Muscle of arm (tissue), 14 donors: ENCODE measurements around the gene SORBS1. TPM values are rescaled to one million over a fixed set of nuclear protein-coding genes. Genes with fewer than 3 reads are reported as not detected.

ENCODE experiments used
- DNase-seq: peaks from one replicate; pipeline ENCODE4 v3.0.0-alpha.2; 2013
- long read RNA-seq, 11 donors: transcript quantifications; one replicate each; lab custom pipeline, GENCODE V29; 2026
- polyA plus RNA-seq, 12 donors: library from polyadenylated mRNA; unstranded; fragments of 120-200 nt; gene quantifications; one replicate each; pipeline ENCODE4 v1.2.1, GENCODE V29; 2013; ENCODE audit not compliant: insufficient read length in 12 of 12

The SORBS1 gene
- polyA plus RNA-seq = 100 to 1,000 TPM in 3 of 12 donors, 10 to 100 TPM in 8, not detected in 1; 47.7 to 149 (median 78.2) TPM
- long read RNA-seq, donor 1, partial matches to known transcripts = 10 of 11 reads
- long read RNA-seq, donor 1, other reads (novel, unspliced or antisense) = 0 of 11 reads
- long read RNA-seq, donor 2, partial matches to known transcripts = 12 of 12 reads
- long read RNA-seq, donor 2, other reads (novel, unspliced or antisense) = 0 of 12 reads
- long read RNA-seq, donor 3 = 0 reads
- long read RNA-seq, donor 4, partial matches to known transcripts = 5 of 5 reads
- long read RNA-seq, donor 4, other reads (novel, unspliced or antisense) = 0 of 5 reads
- long read RNA-seq, donor 5 = 0 reads
- long read RNA-seq, donor 6 = 0 reads
- long read RNA-seq, donor 7, partial matches to known transcripts = 0 of 1 reads
- long read RNA-seq, donor 7, other reads (novel, unspliced or antisense) = 0 of 1 reads
- long read RNA-seq, donor 8, partial matches to known transcripts = 5 of 5 reads
- long read RNA-seq, donor 8, other reads (novel, unspliced or antisense) = 0 of 5 reads
- long read RNA-seq, donor 9 = 0 reads
- long read RNA-seq, donor 10 = 0 reads
- long read RNA-seq, donor 11, partial matches to known transcripts = 10 of 10 reads
- long read RNA-seq, donor 11, other reads (novel, unspliced or antisense) = 0 of 10 reads

DNA sequence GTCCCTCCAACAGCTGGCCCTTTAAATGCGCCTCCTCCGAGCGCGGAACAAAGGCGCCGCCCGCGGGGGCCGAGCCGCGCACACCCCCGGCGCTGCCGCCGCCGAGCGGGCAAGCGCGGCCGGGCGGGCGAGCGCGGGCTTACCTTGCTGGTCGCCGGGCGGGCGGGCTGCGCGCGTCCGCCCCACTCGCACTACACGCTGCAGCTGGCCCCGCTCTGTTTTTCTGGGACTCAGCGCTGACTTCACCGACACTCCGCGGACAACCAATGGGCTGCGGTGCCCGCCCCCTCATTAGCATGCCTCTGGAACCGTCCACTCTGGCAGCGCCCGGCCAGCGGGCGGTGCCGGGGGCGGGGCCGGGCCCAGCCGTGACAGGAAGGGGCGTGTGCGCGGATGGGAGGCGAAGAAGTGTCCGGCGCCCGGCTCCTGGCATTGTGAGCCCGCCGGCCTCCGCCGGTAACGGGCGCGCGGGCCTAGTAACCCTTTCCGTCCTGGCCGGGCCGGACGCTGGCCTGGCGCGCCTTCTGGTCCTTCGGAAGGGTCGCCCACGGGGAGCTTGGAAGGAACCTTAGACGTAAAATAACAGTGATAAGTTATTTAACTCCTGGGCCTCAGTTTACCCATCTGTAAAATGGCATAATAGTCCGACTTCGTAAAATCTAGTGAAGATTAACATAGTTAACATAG is at the start of gene SORBS1:
Gene SORBS1 (minus strand): TSS at position 195 of the 687 bp plus-strand sequence. CDS start 120,236 bp downstream, outside the sequence.
- DNase-seq = peak; percentile 94

DNA sequence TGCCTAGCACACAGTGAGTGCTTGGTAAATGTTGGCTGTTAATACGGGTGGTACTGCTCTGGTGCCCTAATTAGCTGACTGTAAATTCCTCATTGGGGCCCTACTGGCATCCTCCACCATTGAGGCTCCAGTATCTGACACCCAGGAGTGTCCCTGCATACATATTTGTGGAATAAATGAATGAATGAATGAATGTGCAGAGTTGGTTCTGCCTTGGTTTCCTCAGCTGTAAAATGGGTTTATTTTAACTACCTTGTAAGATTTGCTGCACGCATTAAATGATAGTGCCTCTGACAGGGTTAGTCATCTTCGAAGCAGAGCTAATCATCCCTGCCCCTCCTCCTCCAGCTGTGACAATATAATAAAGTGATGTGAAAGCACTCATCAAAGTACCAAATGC is 49.6 kb upstream of the SORBS1 start:
- no peak for DNase-seq

DNA sequence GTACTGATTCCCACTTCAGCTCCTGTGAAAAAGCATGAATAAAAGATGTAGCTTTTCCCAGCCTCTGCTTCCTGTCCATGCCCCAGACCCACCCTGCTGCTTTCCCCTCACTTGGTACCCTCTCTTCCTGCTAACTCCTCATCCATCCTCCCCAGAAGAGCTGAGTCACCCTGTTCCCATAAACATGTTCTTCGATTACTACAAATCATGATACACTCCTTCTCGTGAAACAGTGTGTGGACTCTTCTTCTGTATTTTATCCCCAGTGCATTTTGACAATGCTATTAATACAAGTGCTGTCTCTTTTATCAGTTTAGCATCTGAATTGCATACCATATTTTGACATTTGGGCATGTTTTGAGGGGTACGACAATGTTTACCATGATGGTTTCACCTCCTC is 45.8 kb upstream of the SORBS1 start:
- no peak for DNase-seq

DNA sequence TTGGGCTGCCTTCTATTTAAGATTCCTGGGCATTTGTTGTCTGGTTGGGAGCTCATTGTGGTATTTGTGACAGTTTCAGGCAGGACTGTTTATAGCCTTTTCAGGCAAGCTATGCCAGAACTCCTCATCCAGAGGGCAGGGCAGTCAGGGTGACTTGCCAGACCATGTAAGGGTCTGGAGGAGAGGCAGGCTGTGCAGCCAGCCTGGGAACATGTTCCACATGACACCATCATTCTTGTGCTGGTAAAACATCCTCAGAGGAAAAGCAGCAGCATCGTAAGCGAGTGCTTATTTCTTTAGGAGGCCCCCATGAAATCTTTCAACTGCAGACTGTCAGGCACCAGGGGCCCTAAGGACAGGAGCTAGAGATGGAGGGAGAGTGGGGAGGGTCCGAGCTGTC is 44.0 kb upstream of the SORBS1 start:
- no peak for DNase-seq

DNA sequence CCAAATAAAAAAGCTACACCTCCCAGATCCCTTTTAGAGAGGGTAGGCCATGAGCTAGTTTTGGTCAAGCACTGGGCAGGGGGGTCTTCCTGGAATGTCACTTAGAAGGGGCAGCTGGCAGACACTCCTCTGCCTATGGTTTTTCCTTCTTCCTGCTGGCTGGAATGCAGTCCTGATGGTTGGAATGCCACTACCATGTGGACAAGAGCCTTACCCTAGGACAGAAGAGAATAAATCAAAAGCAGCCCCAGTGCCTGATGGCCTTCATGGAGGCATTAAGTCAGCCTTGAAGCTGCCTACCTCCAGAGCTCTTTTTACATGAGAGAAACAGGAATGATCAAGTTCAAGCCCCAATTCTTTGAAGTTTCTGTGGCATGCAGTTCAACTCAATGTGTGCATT is 43.5 kb upstream of the SORBS1 start:
- no peak for DNase-seq

DNA sequence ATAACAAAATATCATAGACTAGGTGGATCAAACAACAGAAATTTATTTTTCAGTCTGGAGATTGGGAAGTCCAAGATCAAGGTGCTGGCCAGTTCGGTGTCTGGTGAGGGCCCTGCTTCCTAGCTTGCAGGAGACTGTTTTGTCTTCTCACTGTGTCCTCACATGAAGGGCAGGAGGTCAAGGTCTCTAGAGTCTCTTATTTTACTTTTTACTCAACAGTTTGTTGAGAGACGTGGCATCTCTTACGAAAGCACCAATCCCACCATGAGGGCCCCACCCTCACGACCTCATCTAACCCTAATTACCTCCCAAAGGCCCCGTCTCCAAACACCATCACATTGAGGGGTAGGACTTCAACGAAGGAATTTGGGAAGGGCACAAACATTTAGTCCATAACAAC is 41.2 kb upstream of the SORBS1 start:
- DNase-seq = no peak

DNA sequence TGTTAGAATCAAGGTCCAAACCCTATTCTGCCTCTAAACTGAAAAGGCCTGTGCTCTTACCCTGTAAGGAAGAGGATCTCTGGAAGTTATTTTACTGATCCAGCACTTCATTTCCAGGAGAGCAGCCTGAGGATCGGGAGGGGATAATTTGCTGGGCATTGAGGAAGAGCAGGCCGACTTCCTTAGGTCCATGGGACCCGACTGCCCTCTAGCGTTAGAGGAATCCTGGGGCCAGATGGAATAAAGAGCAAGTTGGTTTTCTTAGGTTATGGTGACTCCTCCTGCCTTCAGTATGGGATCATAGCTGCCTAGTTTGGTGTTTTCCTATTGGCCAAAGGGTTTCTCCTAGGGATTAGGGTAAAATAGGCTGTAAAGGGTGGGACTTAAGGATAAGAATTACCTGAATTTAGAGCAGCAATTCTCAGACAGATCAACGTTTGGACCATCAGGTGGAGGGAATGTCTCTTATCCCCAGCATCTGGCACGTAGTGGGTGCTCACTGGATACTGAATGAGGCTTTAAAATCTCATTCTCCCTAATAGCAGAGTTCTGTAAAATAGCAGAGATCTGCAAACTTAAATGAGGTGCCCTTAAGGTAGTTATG is 40.0 kb upstream of the SORBS1 start:
- peak; percentile 89 for DNase-seq

DNA sequence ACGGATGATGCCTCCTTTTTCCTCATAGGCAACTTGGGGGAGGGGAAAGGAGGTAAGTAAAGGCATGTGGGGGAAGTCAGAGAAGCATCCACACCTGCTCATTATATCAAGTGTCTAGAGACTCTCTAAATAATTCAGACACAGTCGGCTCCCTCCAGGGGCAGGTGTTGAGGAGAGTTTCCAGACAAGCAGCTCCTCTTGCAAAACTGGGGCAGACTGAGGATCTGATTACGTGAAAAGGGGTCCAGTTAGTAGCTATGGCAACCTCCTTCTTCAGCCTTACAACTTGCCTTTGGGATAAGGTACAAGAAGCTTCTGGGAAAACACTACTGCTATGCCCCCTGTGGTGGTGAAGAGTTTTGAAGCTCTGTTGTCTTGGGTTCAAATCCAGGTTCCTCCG is 39.0 kb upstream of the SORBS1 start:
- no peak for DNase-seq

DNA sequence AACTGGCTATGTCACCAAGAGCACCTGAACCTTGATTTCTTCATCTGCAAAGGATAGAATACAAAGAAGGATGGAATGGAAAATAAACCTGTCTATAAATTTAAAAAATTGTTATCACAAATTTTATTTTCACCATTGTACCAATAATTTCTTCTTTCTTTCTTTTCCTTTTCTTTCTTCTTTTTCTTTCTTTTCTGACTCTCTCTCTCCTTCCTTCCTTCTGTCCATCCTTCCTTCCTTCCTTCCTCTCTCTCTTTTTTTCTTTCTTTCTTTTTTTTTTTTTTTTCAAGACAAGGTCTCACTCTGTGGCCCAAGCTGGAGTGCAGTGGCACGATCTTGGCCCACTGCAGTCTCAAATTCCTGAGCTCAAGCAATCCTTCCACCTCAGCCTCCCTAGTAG is 36.6 kb upstream of the SORBS1 start:
- DNase-seq = no peak

DNA sequence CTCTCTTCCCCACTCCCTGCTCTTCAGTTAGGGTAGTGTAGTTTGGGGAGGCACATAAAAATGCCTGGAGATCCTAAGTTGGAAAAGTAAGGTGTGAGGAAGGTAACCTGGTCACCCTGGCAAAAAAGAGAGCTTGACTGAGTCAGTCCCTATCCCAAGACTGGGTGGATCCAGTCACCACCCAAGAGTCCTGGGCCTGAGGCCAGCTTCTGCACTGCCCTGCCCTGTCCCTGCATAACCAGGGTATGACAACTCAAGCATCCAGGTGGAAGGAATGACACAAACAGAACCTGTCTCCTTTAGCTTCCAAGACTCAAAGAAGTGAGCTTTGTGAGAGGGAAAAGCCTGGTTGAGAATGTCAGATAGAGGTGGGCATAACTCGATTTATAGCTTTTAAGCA is 26.9 kb upstream of the SORBS1 start:
- DNase-seq = no peak

DNA sequence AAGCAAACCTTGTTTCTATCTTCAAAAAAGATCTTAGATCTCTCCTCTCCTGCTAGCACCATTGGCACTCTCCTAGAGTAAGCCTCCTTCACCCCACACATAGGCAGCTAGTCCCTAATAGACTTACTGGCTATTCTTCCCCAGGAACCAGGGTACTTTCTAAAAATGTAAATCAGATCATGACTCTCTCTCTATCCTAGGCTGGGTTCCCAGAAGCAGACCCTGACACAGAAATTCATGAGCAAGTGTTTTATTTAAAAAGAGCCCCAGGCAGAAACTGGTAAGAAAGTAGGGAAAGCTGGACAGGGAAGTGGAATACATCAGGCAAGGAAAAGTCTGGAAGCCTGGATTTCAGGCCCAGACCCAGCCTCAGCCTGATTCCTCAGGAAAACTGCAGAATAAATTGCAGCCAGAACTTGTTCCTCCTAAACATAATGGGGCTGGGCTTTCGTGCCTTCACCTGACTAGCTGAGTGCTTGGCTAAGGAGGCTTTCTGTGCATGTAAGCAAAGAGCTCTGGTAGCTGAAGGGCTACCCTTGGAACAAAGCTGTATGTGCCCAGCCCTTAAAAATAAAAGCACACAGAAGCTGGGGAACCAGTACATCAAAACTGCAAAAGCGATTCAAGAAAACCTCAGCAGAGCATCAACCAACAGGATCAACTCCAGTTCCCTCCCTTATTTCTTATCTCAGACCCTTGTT is 18.8 kb upstream of the SORBS1 start:
- no peak for DNase-seq

DNA sequence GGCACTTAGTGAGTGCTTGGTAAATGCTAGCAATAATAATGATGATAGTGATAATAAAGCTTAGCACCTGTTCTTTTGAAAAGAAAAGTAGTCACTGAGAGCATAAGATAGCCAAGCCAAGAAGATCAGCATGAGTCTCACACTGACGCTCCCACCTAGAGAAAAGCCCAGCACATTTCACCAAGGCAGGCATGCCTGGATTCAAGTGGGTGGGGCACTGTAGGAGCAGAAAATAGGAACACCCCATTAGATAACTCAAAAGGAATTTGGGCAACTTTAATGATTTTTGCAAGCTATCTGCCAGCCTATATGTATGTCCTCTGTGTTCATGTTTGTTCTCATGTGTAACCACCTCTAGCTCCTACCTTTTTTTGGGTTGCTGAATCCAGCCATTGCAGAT is 18.1 kb upstream of the SORBS1 start:
- DNase-seq = no peak

DNA sequence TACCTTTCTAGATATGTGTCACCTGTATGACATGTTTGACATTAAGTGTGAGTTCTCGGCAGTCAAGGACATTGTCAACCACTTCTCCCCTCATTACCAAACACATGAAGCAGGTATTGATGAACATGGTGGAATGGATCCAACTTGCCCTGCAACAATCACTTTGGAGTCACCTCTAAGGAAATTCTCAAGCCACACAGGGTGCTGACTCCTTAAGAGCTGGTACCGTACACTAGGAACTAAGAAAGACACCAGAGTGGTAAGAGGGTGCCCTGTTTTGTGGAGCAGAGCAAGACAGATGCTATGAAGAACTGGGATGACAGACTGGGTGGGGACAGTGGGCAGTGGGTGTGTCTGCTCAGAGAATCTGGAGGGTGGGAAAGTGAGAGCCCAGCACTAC is 17.4 kb upstream of the SORBS1 start:
- DNase-seq = no peak

DNA sequence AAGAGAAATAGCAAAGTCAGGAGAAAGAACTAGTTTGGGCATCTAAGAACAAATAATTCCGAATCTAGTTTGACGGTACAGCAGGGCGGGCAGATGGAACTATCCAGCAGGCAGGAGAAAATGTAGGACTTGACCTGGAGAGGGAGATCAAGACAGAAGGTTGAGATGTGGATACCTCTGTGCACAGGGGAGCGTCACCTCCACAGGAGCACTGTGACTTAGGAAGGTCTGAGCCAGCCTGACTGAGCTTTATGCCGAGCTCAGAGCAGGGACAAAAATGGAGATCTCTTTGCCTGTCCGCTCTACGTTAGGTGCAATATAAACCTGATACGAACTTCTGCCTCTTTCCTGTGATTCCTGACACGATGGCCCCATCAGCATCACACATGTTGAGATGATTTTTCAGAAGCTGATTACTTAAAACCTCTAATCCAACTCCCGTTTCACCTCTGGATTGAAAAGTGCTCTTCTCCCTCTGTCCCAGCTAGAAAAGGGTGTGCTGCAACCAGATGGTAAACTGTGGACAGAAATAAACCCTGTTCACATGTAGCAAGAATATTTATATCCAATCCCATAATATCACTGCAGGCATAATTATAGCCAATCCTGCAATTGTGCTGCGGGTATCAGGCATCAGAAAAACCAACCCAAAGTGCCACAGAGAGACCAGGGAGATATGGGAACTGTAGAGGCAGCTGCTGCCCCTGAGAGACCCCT is 13.6 kb upstream of the SORBS1 start:
- no peak for DNase-seq

DNA sequence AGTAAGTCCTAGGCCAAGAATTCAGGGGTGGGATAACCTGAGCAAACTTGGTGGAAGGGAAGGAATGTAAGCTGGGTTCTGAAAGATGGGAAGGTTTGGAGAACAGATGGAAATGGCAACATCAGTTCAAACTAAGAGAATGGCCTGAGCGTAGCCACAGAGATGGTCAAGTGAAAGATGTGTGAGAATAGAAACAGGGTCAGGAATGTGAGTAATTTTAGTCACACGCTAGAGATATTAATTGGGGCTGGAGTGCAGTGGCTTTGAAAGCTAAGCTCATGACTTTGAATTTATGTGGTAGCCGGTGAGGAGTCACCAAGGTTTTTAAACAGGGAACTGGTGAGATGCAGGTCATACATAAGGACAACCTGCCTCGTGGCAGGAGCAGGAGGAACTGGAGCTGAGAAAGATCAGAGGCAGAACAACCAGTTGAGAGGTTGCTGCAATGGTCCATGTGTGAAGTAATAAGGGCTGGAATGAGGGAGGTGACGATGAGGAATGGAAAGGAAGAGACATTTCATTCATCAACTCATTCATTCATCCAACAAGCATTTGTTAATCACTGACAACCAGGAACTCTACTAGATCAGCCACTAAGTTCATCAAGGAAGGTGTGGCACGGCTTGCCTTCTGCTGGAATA is 12.9 kb upstream of the SORBS1 start:
- no peak for DNase-seq

DNA sequence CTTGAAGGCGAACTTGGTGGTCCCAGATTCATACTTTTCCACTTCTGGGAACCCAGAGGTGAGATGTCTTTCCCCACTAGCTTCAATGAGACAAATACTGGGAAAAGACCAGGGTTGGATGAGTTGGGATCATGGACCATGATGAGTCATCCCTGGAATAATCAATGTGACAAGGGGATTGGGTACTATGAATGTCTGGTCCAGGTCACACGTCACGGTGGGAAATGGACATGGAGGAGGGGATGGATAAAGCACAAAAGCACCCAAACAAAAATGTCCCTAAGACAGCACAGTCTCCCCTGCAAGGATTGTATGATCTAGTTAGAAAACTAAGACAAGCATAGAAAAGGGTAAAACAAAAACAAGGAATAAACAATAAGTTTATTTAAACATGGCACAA is 12.4 kb upstream of the SORBS1 start:
- DNase-seq = no peak

DNA sequence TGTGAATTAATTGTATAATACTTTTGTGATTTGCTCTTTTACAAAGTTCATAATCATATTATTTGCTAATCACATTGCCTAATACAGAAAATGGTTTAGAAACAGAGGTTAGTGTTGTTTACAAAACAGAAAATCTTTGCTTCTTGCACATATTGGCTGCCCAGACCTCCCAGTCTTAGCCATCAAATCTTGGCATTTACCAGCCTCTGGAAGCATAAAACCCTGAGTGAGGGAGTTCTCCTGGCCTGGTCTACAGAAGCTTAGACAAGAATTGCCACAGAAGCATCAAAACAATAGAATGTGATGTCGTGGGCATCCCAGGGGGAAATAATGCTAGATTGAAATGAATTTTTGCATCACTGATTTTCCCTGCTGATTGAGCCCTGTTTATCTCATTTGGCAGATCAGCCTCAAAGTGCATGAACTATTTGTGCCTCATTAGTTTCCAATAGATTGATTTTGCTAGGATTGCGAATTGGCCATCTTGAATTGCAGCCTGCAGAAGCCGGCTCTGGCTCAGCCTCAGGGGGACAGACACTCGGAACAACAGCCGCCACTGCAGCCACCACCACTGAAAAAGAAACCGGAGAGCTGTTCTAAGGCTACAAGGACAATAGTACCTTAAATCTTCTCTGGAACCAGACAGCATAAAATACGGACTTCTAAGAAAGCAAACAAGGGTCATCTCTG is 11.1 kb upstream of the SORBS1 start:
- no peak for DNase-seq

DNA sequence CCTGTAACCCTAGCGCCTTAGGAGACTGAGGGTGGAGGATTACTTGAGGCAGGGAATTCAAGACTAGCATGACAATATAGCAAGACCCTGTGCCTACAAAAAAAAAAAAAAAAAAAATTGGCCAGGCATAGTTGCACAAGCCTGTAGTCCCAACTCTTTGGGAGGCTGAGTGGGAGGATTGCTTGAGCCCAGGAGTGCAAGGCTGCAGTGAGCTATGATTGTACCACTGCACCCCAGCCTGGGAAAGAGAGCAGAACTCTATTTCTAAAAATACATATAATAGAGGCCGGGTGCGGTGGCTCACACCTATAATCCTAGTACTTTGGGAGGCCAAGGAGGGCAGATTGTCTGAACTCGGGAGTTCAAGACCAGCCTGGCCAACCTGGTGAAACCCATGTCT is 10.2 kb upstream of the SORBS1 start:
- no peak for DNase-seq

DNA sequence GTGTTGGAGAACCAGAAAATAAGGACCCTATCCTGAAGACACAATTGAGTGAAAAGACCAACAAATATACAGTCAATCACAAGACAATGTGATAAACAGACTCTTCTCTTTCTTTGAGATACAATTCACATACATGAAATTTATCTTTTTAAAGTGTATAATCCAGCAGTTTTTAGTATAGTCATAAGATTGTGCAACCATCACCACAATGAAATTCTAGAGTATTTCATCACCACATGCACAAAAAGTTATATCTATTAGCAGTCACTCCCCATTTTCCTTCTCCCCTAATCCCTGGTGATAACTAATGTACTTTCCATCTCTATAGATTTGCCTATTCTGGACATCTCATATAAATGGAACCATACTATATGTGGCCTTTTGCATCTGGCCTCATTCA is 8.2 kb upstream of the SORBS1 start:
- no peak for DNase-seq
